Endothelial cell of umbilical vein (primary cell): ENCODE data around the gene MMP2. TPM values are rescaled to one million over a fixed set of nuclear protein-coding genes. Genes with fewer than 3 reads are reported as not detected.
A peak's percentile ranks its signal among the peaks of the same experiment; 100 is the strongest.

Experiments used
- BruUV-seq: library from RNA; stranded (reverse); fragments of 400-500 nt; replicated peaks from 2 replicates; lab custom pipeline; 2021; lab: Mats Ljungman, UMichigan
- CTCF ChIA-PET: fragments of 300-600, 350-600 bp; sonication (Branson Sonifier 250); formaldehyde crosslinking; loops from one replicate; lab custom pipeline; 2021; ENCODE audit warnings: antibody characterized with exemption, inconsistent platforms; lab: Charles Lee
- POLR2A ChIA-PET: fragments of 300-600, 350-600 bp; sonication (Branson Sonifier 250); formaldehyde crosslinking; loops from one replicate; lab custom pipeline; 2021; ENCODE audit warnings: antibody characterized with exemption, inconsistent platforms; lab: Charles Lee
- DNase-seq: peaks from one replicate; pipeline ENCODE4 v3.0.0-alpha.2; 2011; ENCODE audit warnings: low read depth, low spot score
- FAIRE-seq: peaks from 2 replicates; lab custom pipeline; 2011; peaks lifted over from hg19 to GRCh38; lab: Jason Lieb, UNC
- H2AFZ ChIP-seq: 2 replicates; pipeline ENCODE4 v1.6.0; 2012; ENCODE audit warnings: low read depth, low read length, control low read depth, inconsistent platforms
- H3K27ac ChIP-seq: 2 replicates; pipeline ENCODE4 v1.5.1; 2011; ENCODE audit warnings: low read depth, mild to moderate bottlenecking, control low read depth, low read length, moderate library complexity; ENCODE audit not compliant: insufficient read depth
- H3K27me3 ChIP-seq, 2 experiments: 2 replicates each; pipeline versions ENCODE4 v1.6.0 to v1.6.1; 2011; ENCODE audit warnings: low read length in 2 of 2, mixed read lengths in 1 of 2; ENCODE audit not compliant: control insufficient read depth in 2 of 2, insufficient read depth in 2 of 2
- H3K36me3 ChIP-seq, 2 experiments: 2 replicates in 1 of 2; 3 replicates in 1 of 2; pipeline ENCODE4 v1.5.1; 2011; ENCODE audit warnings: low read length in 2 of 2, mild to moderate bottlenecking in 1 of 2, moderate library complexity in 1 of 2; ENCODE audit not compliant: control insufficient read depth in 2 of 2, insufficient read depth in 2 of 2; ENCODE audit errors: extremely low read depth in 1 of 2
- H3K4me1 ChIP-seq: 3 replicates; pipeline ENCODE4 v1.5.1; 2011; ENCODE audit warnings: mild to moderate bottlenecking, low read length; ENCODE audit not compliant: control insufficient read depth, insufficient read depth; ENCODE audit errors: extremely low read depth
- H3K4me2 ChIP-seq: 2 replicates; pipeline ENCODE4 v1.6.1; 2011; ENCODE audit warnings: low read length, control low read depth, mixed read lengths; ENCODE audit not compliant: insufficient read depth
- H3K4me3 ChIP-seq, 3 experiments: fragments of 200-600 bp in 1 of 3; sonication (generic), shearing (Covaris generic) in 1 of 3; replicated peaks in 1 of 3; 2 replicates each; pipeline ENCODE4 v1.5.1; 2011 to 2016; ENCODE audit warnings: control low read depth in 3 of 3, low read length in 3 of 3, mild to moderate bottlenecking in 2 of 3, inconsistent platforms in 1 of 3, low read depth in 1 of 3, moderate library complexity in 1 of 3; ENCODE audit not compliant: insufficient read depth in 1 of 3
- H3K79me2 ChIP-seq: 2 replicates; pipeline ENCODE4 v1.6.0; 2012; ENCODE audit warnings: low read length, inconsistent platforms; ENCODE audit not compliant: control insufficient read depth, insufficient read depth
- H3K9ac ChIP-seq: replicated peaks from 2 replicates; pipeline ENCODE3; 2011; ENCODE audit warnings: low read length, control low read depth; ENCODE audit not compliant: insufficient read depth; ENCODE audit errors: extremely low read depth
- H3K9me1 ChIP-seq: replicated peaks from 3 replicates; pipeline ENCODE4 v1.6.0; 2011; ENCODE audit warnings: mild to moderate bottlenecking, low read length; ENCODE audit not compliant: control insufficient read depth, insufficient read depth; ENCODE audit errors: extremely low read depth
- H3K9me3 ChIP-seq: replicated peaks from 2 replicates; pipeline ENCODE4 v1.5.1; 2012; ENCODE audit warnings: low read length, inconsistent platforms; ENCODE audit not compliant: control insufficient read depth, insufficient read depth
- H4K20me1 ChIP-seq: replicated peaks from 2 replicates; pipeline ENCODE3; 2011; ENCODE audit warnings: mild to moderate bottlenecking, low read length; ENCODE audit not compliant: control insufficient read depth, insufficient read depth; ENCODE audit errors: extremely low read depth
- EZH2 ChIP-seq: IDR thresholded peaks from 2 replicates; pipeline ENCODE4 v1.6.1; 2012; ENCODE audit warnings: borderline replicate concordance, low read depth, mild to moderate bottlenecking, moderate library complexity, low read length, inconsistent platforms; ENCODE audit not compliant: severe bottlenecking
- FOS ChIP-seq: IDR thresholded peaks from 2 replicates; pipeline ENCODE4 v1.6.1; 2011; ENCODE audit warnings: mild to moderate bottlenecking, low read length, moderate library complexity, borderline replicate concordance; ENCODE audit not compliant: insufficient read depth
- GATA2 ChIP-seq: IDR thresholded peaks from 2 replicates; pipeline ENCODE4 v1.7.0; 2011; ENCODE audit warnings: low read depth, mild to moderate bottlenecking, moderate library complexity, mixed read lengths, low read length; ENCODE audit not compliant: insufficient read length, insufficient read depth
- JUN ChIP-seq: IDR thresholded peaks from 2 replicates; pipeline ENCODE4 v1.6.1; 2011; ENCODE audit warnings: borderline replicate concordance, low read depth; ENCODE audit not compliant: insufficient read length, insufficient read depth
- MAX ChIP-seq: IDR thresholded peaks from 2 replicates; pipeline ENCODE4 v1.6.1; 2011; ENCODE audit not compliant: insufficient read depth, insufficient read length
- MYC ChIP-seq: IDR thresholded peaks from one replicate; pipeline ENCODE4 v1.6.1; 2011; ENCODE audit warnings: mild to moderate bottlenecking, low read depth, low read length
- POLR2A ChIP-seq: IDR thresholded peaks from 2 replicates; pipeline ENCODE4 v1.6.1; 2012; ENCODE audit warnings: low read depth, mild to moderate bottlenecking, control low read depth, low read length
- POLR2AphosphoS5 ChIP-seq: IDR thresholded peaks from 2 replicates; pipeline ENCODE4 v1.6.1; 2012; ENCODE audit warnings: low read depth, mild to moderate bottlenecking, control low read depth, low read length, moderate library complexity; ENCODE audit not compliant: insufficient read depth
- dilution Hi-C: fragments of 300-500 bp; cut with MboI; formaldehyde crosslinking; loops from one replicate; pipeline ENCODE4 v1.15.0; 2019; ENCODE audit warnings: low sequenced_read_pairs; ENCODE audit not compliant: extremely low pct_ligation_motif_present
- intact Hi-C: fragments of 100-400 bp; cut with micrococcal nuclease; formaldehyde crosslinking; loops from one replicate; pipeline ENCODE4 v1.10.0; 2022
- polyA plus RNA-seq, 4 experiments: library from polyadenylated mRNA; depleted of rRNA in 3 of 4; stranded (reverse) in 3 of 4; unstranded in 1 of 4; fragments of >200 nt; gene quantifications; 2 replicates each; pipeline versions ENCODE4 v1.2.1 to v1.2.3, GENCODE V29; 2011 to 2012; ENCODE audit warnings: missing spikeins in 1 of 4
- total RNA-seq: library from RNA; stranded (reverse); gene quantifications from 2 replicates; pipeline ENCODE4 v1.2.3, GENCODE V29; 2021
- TF ChIP-seq, protein P1 (sequence below), 2 donors: IDR thresholded peaks; 1 replicate in 1 of 2; 2 replicates in 1 of 2; pipeline ENCODE4 v1.5.1; 2011; ENCODE audit warnings: low read length in 2 of 2, mild to moderate bottlenecking in 2 of 2, moderate library complexity in 2 of 2, control low read depth in 1 of 2, inconsistent platforms in 1 of 2, low read depth in 1 of 2; ENCODE audit not compliant: insufficient read depth in 1 of 2; ENCODE audit errors: extremely low read depth in 1 of 2

Gene MMP2
- total and polyA plus RNA-seq, 2 donors (not counting 3 experiments of a cell fraction or from before 2014, with no cell fraction given) = 771 to 1,508 TPM

GRCh38 chr16:55529018-55529417 lies 50.0 kb downstream of the MMP2 start:
- Histone ChIP-seq H3K36me3 (peaks cover 8 to 24% of the 10 kb centered on the region in 2 experiments), H3K4me2 (no peak overlapping the region), H3K9me1 (peaks cover 2% of the 10 kb centered on the region), H3K79me2 (peaks cover 9% of the 10 kb centered on the region), H4K20me1 (no peaks in the 10 kb centered on the region), H3K27me3 (no peaks in the 10 kb centered on the region), H3K9me3 (no peaks in the 10 kb centered on the region), H3K4me1 (peaks cover 38% of the 10 kb centered on the region), H2AFZ (no peak overlapping the region), H3K9ac (peak overlapping the region; percentile 24), H3K27ac (peak overlapping the region; percentile 63), H3K4me3 (no peak overlapping the region)
- CTCF ChIA-PET = interaction anchor here (0.6 to 5.4 kb wide), 8 partner anchors 8 to 64 kb away, joined by 3 to 29 read pairs (median 6); no protein-coding TSS in a partner anchor
- FAIRE-seq (no peak), DNase-seq (peak; percentile 62)
- POLR2A ChIA-PET = no interaction called here
- intact Hi-C loops (no loop called here), dilution Hi-C loops (no loop called here)
- no peak for TF ChIP-seq EZH2
- TF ChIP-seq, protein P1, sequence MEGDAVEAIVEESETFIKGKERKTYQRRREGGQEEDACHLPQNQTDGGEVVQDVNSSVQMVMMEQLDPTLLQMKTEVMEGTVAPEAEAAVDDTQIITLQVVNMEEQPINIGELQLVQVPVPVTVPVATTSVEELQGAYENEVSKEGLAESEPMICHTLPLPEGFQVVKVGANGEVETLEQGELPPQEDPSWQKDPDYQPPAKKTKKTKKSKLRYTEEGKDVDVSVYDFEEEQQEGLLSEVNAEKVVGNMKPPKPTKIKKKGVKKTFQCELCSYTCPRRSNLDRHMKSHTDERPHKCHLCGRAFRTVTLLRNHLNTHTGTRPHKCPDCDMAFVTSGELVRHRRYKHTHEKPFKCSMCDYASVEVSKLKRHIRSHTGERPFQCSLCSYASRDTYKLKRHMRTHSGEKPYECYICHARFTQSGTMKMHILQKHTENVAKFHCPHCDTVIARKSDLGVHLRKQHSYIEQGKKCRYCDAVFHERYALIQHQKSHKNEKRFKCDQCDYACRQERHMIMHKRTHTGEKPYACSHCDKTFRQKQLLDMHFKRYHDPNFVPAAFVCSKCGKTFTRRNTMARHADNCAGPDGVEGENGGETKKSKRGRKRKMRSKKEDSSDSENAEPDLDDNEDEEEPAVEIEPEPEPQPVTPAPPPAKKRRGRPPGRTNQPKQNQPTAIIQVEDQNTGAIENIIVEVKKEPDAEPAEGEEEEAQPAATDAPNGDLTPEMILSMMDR (IDR thresholded peaks at IDR 0.05; ENCODE audit: extremely low read depth in 1 of 2, insufficient read depth in 1 of 2, low read depth in 1 of 2, low read length in 2 of 2) = no peak
- TF ChIP-seq JUN = peak; percentile 40
- TF ChIP-seq POLR2A = no peak
- TF ChIP-seq MYC = no peak
- BruUV-seq = no TSS peak

DNA sequence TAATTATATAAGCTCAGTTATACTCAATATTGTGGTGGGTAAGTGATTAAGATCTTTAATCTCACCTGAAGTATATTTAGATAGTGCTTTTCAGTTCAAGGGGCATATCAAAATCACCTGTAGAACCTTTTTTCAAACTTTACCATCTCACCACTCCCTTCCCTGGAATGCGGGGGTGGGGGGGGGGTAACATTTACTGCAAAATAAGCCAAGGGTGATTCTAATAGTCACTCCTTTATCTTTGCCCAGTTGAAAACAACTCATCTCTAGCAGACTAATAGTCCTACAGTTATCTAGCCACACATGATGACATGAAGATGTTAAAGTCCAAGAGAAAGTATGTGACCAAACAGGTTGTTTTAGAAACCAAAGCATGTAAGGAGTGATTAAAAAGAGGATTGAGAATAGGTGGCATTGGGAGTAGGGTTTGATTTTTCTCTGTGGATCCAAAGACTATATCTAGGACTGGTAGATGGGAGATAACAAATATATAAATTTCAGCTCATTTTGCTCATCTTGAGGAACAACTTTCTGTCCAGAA lies 51.4 kb downstream of the MMP2 start:
- no peak overlapping the region for H3K4me3 ChIP-seq
- no TSS peak for BruUV-seq
- no peaks in the 10 kb centered on the region for H3K79me2 ChIP-seq
- no peaks in the 10 kb centered on the region for H3K27me3 ChIP-seq
- FAIRE-seq (no peak), DNase-seq (no peak)
- H3K9ac ChIP-seq = no peak overlapping the region
- H3K4me2 ChIP-seq = no peak overlapping the region
- dilution Hi-C loops = no loop called here
- H3K9me3 ChIP-seq = no peaks in the 10 kb centered on the region
- no peaks in the 10 kb centered on the region for H3K9me1 ChIP-seq
- intact Hi-C loops = no loop called here
- no peaks in the 10 kb centered on the region for H4K20me1 ChIP-seq
- ChIA-PET POLR2A (no interaction called here), CTCF (interaction anchor here (0.5 to 1.6 kb wide), 2 partner anchors 65 to 67 kb away, joined by 3 read pairs; no protein-coding TSS in a partner anchor)
- H2AFZ ChIP-seq = no peak overlapping the region
- H3K4me1 ChIP-seq = peaks cover 27% of the 10 kb centered on the region
- H3K27ac ChIP-seq = no peak overlapping the region
- H3K36me3 ChIP-seq = peaks cover 8 to 34% of the 10 kb centered on the region in 2 experiments
- TF ChIP-seq EZH2 (no peak), FOS (no peak), GATA2 (no peak), JUN (no peak), POLR2A (no peak), MYC (no peak), MAX (no peak), POLR2AphosphoS5 (no peak)
- TF ChIP-seq, protein P1 (IDR thresholded peaks at IDR 0.05; ENCODE audit: extremely low read depth in 1 of 2, insufficient read depth in 1 of 2, low read depth in 1 of 2, low read length in 2 of 2) = no peak
